ENCODE data around the gene C6orf15. TPM values are rescaled to one million over a fixed set of nuclear protein-coding genes. Genes with fewer than 3 reads are reported as not detected.

Gene C6orf15
- not detected for total RNA-seq

GRCh38 chr6:31112478-31112877 is at the start of gene C6orf15:
C6orf15 (minus strand) TSS chr6:31112575; CDS start chr6:31112555, 20 bp downstream.

GRCh38 chr6:31158140-31158862 is 45.9 kb upstream of the C6orf15 start, which contains the start of gene TCF19:
TCF19 (plus strand) TSS chr6:31158589; CDS start chr6:31159470, 881 bp downstream.

GRCh38 chr6:31157513-31158139 is 45.3 kb upstream of the C6orf15 start, which contains the start of gene CCHCR1:
CCHCR1 (minus strand) TSS chr6:31157802; CDS start chr6:31157600, 202 bp downstream.

GRCh38 chr6:31138982-31139381 is 26.6 kb upstream of the C6orf15 start, which contains the start of gene PSORS1C2:
PSORS1C2 (minus strand) TSS chr6:31139066; CDS start chr6:31139026, 40 bp downstream.

GRCh38 chr6:31120151-31120915 is 8.0 kb upstream of the C6orf15 start, which contains the start of gene CDSN:
CDSN (minus strand) TSS chr6:31120446; CDS start chr6:31120419, 27 bp downstream.

GRCh38 chr6:31114541-31114878 is 2.1 kb upstream of the C6orf15 start, which contains the start of gene PSORS1C1:
PSORS1C1 (plus strand) TSS chr6:31114800; CDS start chr6:31129633, 14,833 bp downstream.

Small RNA genes within 50 kb of the gene (small RNA-seq; reads per million reads assigned to genes)
- gene POLR2LP1 (0 reads per million in 2 donors), gene RNU6-1133P (0 reads per million in 2 donors)

Other genes with a start within 250 kb of the C6orf15 start
- gene DDR1, start 228.1 kb downstream of the C6orf15 start, total RNA-seq = 10 to 100 TPM; 16.2 to 17.0 TPM
- gene GTF2H4, start 204.4 kb downstream of the C6orf15 start, total RNA-seq = 10 to 100 TPM; 12.0 to 17.3 TPM
- gene VARS2, start 198.3 kb downstream of the C6orf15 start, total RNA-seq = 10 to 100 TPM; 19.3 to 24.8 TPM
- not detected for gene SFTA2, start 180.4 kb downstream of the C6orf15 start, total RNA-seq
- not detected for gene MUCL3, start 171.6 kb downstream of the C6orf15 start, total RNA-seq
- not detected for gene MUC21, start 128.9 kb downstream of the C6orf15 start, total RNA-seq
- gene MUC22, start 102.1 kb downstream of the C6orf15 start, total RNA-seq = not detected
- gene PSORS1C1, start 2.2 kb upstream of the C6orf15 start, total RNA-seq = under 1 TPM; under 0.01 to 0.67 TPM
- under 1 TPM in 1 of 2 donors, not detected in 1; under 0.01 TPM for gene CDSN, start 7.9 kb upstream of the C6orf15 start, total RNA-seq
- gene PSORS1C2, start 26.5 kb upstream of the C6orf15 start, total RNA-seq = not detected
- gene CCHCR1, start 45.2 kb upstream of the C6orf15 start, total RNA-seq = 10 to 100 TPM; 10.7 to 16.7 TPM
- gene TCF19, start 46.0 kb upstream of the C6orf15 start, total RNA-seq = 10 to 100 TPM; 15.5 to 23.6 TPM
- gene POU5F1, start 58.1 kb upstream of the C6orf15 start, total RNA-seq = not detected
- 1,000 to 10,000 TPM; 1,046 to 1,054 TPM for gene HLA-C, start 159.5 kb upstream of the C6orf15 start, total RNA-seq
- 1,000 to 10,000 TPM in 1 of 2 donors, 100 to 1,000 TPM in 1; 667 to 1,189 TPM for gene HLA-B, start 244.6 kb upstream of the C6orf15 start, total RNA-seq